ENCODE results near the gene ZNF398. TPM values are rescaled to one million over a fixed set of nuclear protein-coding genes. Genes with fewer than 3 reads are reported as not detected.

Gene ZNF398
- total and polyA plus RNA-seq, 9 of the 15 experiments (the other 6 are each of a cell fraction or from before 2014, with no cell fraction given), result 4.0 to 18.6 (median 10.4) TPM

DNA sequence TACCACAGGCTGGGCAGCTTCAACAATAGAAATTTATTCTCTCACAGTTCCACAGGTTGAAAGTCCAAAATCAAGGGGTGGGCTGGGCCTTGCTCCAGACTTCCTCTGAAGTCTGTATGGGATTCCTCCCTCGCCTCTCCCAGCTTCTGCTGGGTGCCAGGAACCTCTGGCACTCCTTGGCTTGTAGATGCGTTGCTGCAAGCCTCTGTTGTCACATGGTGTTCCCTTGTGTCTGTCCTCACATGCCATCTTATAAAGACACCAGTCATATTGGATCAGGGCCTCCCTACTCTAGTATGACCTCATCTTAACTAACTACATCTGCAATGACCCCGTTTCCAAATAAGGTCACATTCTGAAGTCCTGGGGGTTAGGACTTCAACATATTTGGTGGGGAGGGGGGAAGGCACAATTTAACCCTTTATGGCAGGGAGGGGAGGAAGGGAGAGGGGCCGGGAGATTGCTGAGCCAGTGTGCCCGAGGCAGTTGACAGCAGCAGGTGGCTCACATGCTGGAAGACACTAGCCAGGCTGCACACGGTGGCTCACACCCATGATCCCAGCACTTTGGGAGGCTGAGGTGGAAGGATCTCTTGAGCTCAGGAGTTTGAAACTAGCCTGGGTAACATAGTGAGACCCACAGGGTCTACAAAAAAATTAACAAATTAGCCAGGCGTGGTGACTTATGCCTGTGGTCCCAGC lies 66.9 kb downstream of the ZNF398 start:
- no peak overlapping the region for H3K4me2 ChIP-seq (ENCODE audit: insufficient read depth, low read length)
- no TSS peak for BruUV-seq (replicated peaks)
- intact Hi-C loops (cut with micrococcal nuclease) (no loop called here), in situ Hi-C loops (cut with MboI) (no loop called here)
- ChIA-PET POLR2A (interaction anchor here (0.9 to 2.1 kb wide), 2 partner anchors 9 to 18 kb away, joined by 3 to 7 read pairs; no protein-coding TSS in a partner anchor), CTCF (ENCODE audit: low intra/inter-chr PET ratio) (interaction anchor here (0.6 kb wide), 1 partner anchor 247 kb away, joined by 3 read pairs; no protein-coding TSS in a partner anchor)
- 88% methylated on average over 7 of the region's 7 CpGs for WGBS (ENCODE audit: insufficient coverage, low coverage, missing lambda C conversion rate)
- no peaks in the 10 kb centered on the region for H3K9me3 ChIP-seq (replicated peaks; ENCODE audit: control insufficient read depth, insufficient read depth, low read depth, low read length)
- H3K79me2 ChIP-seq (ENCODE audit: control insufficient read depth, insufficient read depth, low read length), result no peaks in the 10 kb centered on the region
- no peak for ATAC-seq
- no peak overlapping the region for H3K27ac ChIP-seq (ENCODE audit: extremely low read depth, low read depth, low read length)
- no peaks in the 10 kb centered on the region for H3K9me1 ChIP-seq (ENCODE audit: control insufficient read depth, insufficient read depth, low read length)
- DNase-seq (ENCODE audit: extremely low read depth in 1 of 4, low spot score in 3 of 4), result no peak
- H3K9ac ChIP-seq (ENCODE audit: insufficient read depth in 1 of 2, low read depth in 2 of 2, low read length in 2 of 2), result 0 out of 4 replicates have a peak overlapping the region, but pooled peaks of 1 of the 2 experiments have one; percentile 33
- no peak for FAIRE-seq
- no peak overlapping the region for H3K4me3 ChIP-seq
- H3K27me3 ChIP-seq (ENCODE audit: control insufficient read depth in 2 of 2, insufficient read depth in 2 of 2, low read length in 2 of 2), result no peaks in the 10 kb centered on the region
- no peak for TF ChIP-seq GATAD2A (IDR thresholded peaks at IDR 0.05)
- TF ChIP-seq POLR2G (IDR thresholded peaks at IDR 0.05; ENCODE audit: low read depth, low read length), result peak; percentile 23; the same call in 1 of the 2 replicates
- peaks cover 98% of the 10 kb centered on the region for H3K36me3 ChIP-seq (ENCODE audit: control insufficient read depth, insufficient read depth, low read length)
- H2AFZ ChIP-seq (ENCODE audit: low read depth, low read length), result no peak overlapping the region
- no peaks in the 10 kb centered on the region; the same call in 1 of the 2 replicates for H4K20me1 ChIP-seq (replicated peaks; ENCODE audit: control insufficient read depth, insufficient read depth, low read length)
- peaks cover 0 to 14% of the 10 kb centered on the region in 2 experiments; a peak in 2 of 5 replicates for H3K4me1 ChIP-seq (replicated peaks in 1 of 2; ENCODE audit: control insufficient read depth in 2 of 2, insufficient read depth in 2 of 2, low read length in 2 of 2)

DNA sequence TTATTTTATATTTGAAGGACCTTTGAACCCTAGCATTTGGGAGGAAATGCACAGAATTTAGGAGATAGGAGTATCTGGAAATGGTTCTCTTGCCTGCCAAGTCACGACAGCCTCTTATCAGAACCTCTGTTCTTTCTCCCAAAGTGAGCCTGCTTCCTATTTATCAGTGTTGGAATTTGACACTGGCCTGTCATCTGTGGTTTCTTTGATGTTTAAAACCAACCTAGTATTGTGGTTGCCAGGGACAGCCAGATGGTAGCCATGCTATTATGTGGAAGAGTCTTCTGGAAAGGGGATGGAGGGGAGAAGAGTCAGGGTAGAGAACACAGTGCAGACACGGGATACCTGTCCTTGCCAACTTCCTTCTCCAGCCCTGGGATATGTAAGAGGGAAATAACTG lies 69.1 kb downstream of the ZNF398 start:
- intact Hi-C loops (cut with micrococcal nuclease) (no loop called here), in situ Hi-C loops (cut with MboI) (no loop called here)
- H3K4me1 ChIP-seq (replicated peaks in 1 of 2; ENCODE audit: control insufficient read depth in 2 of 2, insufficient read depth in 2 of 2, low read length in 2 of 2), result peaks cover 0 to 12% of the 10 kb centered on the region in 2 experiments; a peak in 2 of 5 replicates
- no TSS peak for BruUV-seq (replicated peaks)
- no peaks in the 10 kb centered on the region for H3K9me3 ChIP-seq (replicated peaks; ENCODE audit: control insufficient read depth, insufficient read depth, low read depth, low read length)
- no peak overlapping the region for H3K4me3 ChIP-seq
- no peaks in the 10 kb centered on the region for H3K9me1 ChIP-seq (ENCODE audit: control insufficient read depth, insufficient read depth, low read length)
- DNase-seq (ENCODE audit: extremely low read depth in 1 of 4, low spot score in 3 of 4) (peak in 2 of 4 experiments; percentile 46 to 55), FAIRE-seq (peak; percentile 75), ATAC-seq (peak; percentile 27)
- CTCF ChIA-PET (ENCODE audit: low intra/inter-chr PET ratio), result no interaction called here
- H3K36me3 ChIP-seq (ENCODE audit: control insufficient read depth, insufficient read depth, low read length), result peaks cover 94% of the 10 kb centered on the region
- H2AFZ ChIP-seq (ENCODE audit: low read depth, low read length), result no peak overlapping the region
- H3K79me2 ChIP-seq (ENCODE audit: control insufficient read depth, insufficient read depth, low read length), result no peaks in the 10 kb centered on the region
- H4K20me1 ChIP-seq (replicated peaks; ENCODE audit: control insufficient read depth, insufficient read depth, low read length), result no peaks in the 10 kb centered on the region
- no peak overlapping the region for H3K27ac ChIP-seq (ENCODE audit: extremely low read depth, low read depth, low read length)
- WGBS (ENCODE audit: insufficient coverage, low coverage, missing lambda C conversion rate), result 44% methylated on average over 2 of the region's 2 CpGs
- no peak overlapping the region for H3K4me2 ChIP-seq (ENCODE audit: insufficient read depth, low read length)
- no peaks in the 10 kb centered on the region for H3K27me3 ChIP-seq (ENCODE audit: control insufficient read depth in 2 of 2, insufficient read depth in 2 of 2, low read length in 2 of 2)
- no peak overlapping the region for H3K9ac ChIP-seq (ENCODE audit: insufficient read depth in 1 of 2, low read depth in 2 of 2, low read length in 2 of 2)
- POLR2A ChIA-PET, result no interaction called here
- TF ChIP-seq TCF3 (CRISPR knock-in tag; IDR thresholded peaks at IDR 0.05) (peak; percentile 57; the same call in 1 of the 2 replicates), MYNN (IDR thresholded peaks at IDR 0.05) (peak; percentile 52; the same call in 1 of the 2 replicates), MYNN (CRISPR knock-in tag; IDR thresholded peaks at IDR 0.05) (no peak), NR2C2 (CRISPR knock-in tag; IDR thresholded peaks at IDR 0.05) (no peak), NR2C2 (tag; IDR thresholded peaks at IDR 0.05) (0 out of 2 replicates have a peak, but pooled peaks have one; percentile 20), CBFA2T3 (IDR thresholded peaks at IDR 0.05) (peak; percentile 39; the same call in 1 of the 2 replicates), NR2C1 (IDR thresholded peaks at IDR 0.05) (no peak), NR2C1 (tag; IDR thresholded peaks at IDR 0.05) (peak; percentile 62), RBBP5 (IDR thresholded peaks at IDR 0.05; ENCODE audit: borderline replicate concordance, insufficient read depth, low read length, poor library complexity, severe bottlenecking) (no peak)
- TF ChIP-seq, protein P1, sequence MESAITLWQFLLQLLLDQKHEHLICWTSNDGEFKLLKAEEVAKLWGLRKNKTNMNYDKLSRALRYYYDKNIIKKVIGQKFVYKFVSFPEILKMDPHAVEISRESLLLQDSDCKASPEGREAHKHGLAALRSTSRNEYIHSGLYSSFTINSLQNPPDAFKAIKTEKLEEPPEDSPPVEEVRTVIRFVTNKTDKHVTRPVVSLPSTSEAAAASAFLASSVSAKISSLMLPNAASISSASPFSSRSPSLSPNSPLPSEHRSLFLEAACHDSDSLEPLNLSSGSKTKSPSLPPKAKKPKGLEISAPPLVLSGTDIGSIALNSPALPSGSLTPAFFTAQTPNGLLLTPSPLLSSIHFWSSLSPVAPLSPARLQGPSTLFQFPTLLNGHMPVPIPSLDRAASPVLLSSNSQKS (CRISPR knock-in tag; IDR thresholded peaks at IDR 0.05), result no peak
- TF ChIP-seq, protein P2, sequence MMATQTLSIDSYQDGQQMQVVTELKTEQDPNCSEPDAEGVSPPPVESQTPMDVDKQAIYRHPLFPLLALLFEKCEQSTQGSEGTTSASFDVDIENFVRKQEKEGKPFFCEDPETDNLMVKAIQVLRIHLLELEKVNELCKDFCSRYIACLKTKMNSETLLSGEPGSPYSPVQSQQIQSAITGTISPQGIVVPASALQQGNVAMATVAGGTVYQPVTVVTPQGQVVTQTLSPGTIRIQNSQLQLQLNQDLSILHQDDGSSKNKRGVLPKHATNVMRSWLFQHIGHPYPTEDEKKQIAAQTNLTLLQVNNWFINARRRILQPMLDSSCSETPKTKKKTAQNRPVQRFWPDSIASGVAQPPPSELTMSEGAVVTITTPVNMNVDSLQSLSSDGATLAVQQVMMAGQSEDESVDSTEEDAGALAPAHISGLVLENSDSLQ (IDR thresholded peaks at IDR 0.05), result peak; percentile 12; the same call in 1 of the 2 replicates

Data from K562 (cell line).